ENCODE results near the gene AP2A2. TPM values are rescaled to one million over a fixed set of nuclear protein-coding genes. Genes with fewer than 3 reads are reported as not detected.
A peak's percentile ranks its signal among the peaks of the same experiment; 100 is the strongest.
"Not testable (repeated sequence)": the region's sequence is repeated elsewhere in the genome, so short reads cannot be mapped to it uniquely, and the experiment has no call there.

The AP2A2 gene
- total RNA-seq, 1 experiment from 2014 or later, result 47.1 TPM

DNA sequence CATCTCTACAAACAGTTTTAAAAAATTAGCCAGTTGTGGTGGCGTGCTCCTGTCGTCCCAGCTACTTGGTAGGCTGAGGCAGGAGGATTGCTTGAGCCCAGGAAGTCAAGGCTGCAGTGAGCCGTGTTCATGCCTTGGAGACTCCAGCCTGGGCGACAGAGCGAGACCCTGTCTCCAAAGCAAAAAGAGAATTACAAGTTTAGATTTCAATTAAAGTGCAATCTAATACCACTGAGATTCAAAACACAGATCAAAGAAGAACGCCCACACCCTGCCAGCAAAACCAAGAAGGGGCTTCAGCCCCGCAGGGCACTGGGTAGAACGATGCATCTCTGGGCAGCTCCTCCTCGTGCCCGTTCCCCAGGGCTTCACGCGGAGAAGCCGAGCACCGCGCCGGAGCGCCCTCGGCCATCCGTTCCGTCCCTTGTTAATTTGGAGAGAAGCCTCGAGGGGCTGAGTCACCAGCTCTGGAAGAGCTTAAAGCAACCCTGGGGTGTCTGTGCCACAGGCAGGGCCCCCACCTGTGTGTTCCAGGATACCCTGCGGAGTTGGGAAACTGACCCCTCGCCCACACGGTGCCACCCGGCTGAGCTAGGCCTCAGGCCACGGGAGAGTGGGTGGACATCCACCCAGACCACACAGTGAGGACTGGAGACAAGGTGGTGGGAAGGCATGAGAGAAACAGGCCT is 47.0 kb downstream of the AP2A2 start (continued):
- no peak for TF ChIP-seq TCF7 (CRISPR knock-in tag; IDR thresholded peaks at IDR 0.05; ENCODE audit: low read depth)
- no peak for TF ChIP-seq NFE2L1 (CRISPR knock-in tag; IDR thresholded peaks at IDR 0.05)
- TF ChIP-seq ZNF138 (CRISPR knock-in tag; conservative IDR thresholded peaks at IDR 0.05), result no peak

DNA sequence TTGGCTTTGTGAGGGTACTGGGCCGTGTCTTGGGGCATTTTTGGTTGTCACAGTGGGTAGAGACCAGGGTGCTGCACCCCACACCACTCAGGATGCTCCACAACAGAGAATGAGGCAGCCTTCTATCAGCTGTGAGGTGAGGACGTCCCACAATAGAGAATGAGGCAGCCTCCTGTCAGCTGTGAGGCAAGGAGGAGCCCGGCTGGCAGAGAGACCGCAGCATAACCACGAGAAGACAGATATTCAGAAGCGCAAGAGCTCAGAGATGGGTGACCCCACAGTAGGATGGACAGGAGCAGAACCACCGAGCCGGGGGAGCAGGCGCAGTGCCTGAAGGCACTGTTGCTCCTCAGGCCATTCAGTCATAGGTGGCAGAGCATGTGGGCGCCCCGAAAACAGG is 47.6 kb downstream of the AP2A2 start:
- no peak overlapping the region for H3K4me3 Mint-ChIP-seq
- no peaks in the 10 kb centered on the region for H3K27me3 Mint-ChIP-seq (ENCODE audit: low read depth)
- ATAC-seq (no peak), DNase-seq (ENCODE audit: low spot score) (no peak)
- ChIA-PET CTCF (interaction anchor here (4.2 kb wide), 1 partner anchor 28 kb away, joined by 29 read pairs; no protein-coding TSS in a partner anchor), POLR2A (no interaction called here)
- no peak for TF ChIP-seq GABPB1 (CRISPR knock-in tag; IDR thresholded peaks at IDR 0.05)
- TF ChIP-seq, protein P1, sequence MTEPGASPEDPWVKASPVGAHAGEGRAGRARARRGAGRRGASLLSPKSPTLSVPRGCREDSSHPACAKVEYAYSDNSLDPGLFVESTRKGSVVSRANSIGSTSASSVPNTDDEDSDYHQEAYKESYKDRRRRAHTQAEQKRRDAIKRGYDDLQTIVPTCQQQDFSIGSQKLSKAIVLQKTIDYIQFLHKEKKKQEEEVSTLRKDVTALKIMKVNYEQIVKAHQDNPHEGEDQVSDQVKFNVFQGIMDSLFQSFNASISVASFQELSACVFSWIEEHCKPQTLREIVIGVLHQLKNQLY (CRISPR knock-in tag; IDR thresholded peaks at IDR 0.05), result no peak
- no peak for TF ChIP-seq FOXK1 (CRISPR knock-in tag; IDR thresholded peaks at IDR 0.05)
- TF ChIP-seq, protein P2, sequence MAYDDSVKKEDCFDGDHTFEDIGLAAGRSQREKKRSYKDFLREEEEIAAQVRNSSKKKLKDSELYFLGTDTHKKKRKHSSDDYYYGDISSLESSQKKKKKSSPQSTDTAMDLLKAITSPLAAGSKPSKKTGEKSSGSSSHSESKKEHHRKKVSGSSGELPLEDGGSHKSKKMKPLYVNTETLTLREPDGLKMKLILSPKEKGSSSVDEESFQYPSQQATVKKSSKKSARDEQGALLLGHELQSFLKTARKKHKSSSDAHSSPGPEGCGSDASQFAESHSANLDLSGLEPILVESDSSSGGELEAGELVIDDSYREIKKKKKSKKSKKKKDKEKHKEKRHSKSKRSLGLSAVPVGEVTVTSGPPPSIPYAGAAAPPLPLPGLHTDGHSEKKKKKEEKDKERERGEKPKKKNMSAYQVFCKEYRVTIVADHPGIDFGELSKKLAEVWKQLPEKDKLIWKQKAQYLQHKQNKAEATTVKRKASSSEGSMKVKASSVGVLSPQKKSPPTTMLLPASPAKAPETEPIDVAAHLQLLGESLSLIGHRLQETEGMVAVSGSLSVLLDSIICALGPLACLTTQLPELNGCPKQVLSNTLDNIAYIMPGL (CRISPR knock-in tag; IDR thresholded peaks at IDR 0.05), result no peak
- TF ChIP-seq CREM (CRISPR knock-in tag; IDR thresholded peaks at IDR 0.05), result no peak
- peaks cover 27% of the 10 kb centered on the region for H3K36me3 Mint-ChIP-seq
- no peaks in the 10 kb centered on the region for H3K9me3 Mint-ChIP-seq
- H3K4me1 Mint-ChIP-seq, result peaks cover 9% of the 10 kb centered on the region
- peak overlapping the region; percentile 71; the same call in 1 of the 2 replicates for H3K27ac Mint-ChIP-seq

DNA sequence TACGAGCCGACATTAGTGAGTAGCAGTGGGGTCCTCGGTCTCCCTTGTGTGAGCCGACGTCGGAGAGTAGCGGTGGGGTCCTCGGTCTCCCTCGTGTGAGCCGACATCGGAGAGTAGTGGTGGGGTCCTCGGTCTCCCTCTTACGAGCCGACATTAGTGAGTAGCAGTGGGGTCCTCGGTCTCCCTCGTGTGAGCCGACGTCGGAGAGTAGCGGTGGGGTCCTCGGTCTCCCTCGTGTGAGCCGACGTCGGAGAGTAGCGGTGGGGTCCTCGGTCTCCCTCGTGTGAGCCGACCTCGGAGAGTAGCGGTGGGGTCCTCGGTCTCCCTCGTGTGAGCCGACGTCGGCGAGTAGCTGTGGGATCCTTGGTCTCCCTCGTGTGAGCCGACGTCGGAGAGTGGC is 49.7 kb downstream of the AP2A2 start:
- not testable (repeated sequence) for DNase-seq (ENCODE audit: low spot score); H3K27me3 Mint-ChIP-seq (ENCODE audit: low read depth); ATAC-seq; H3K9me3 Mint-ChIP-seq; H3K27ac Mint-ChIP-seq; H3K4me3 Mint-ChIP-seq
- Mint-ChIP-seq H3K36me3 (peaks cover 33% of the 10 kb centered on the region), H3K4me1 (peaks cover 12% of the 10 kb centered on the region)
- ChIA-PET POLR2A (interaction anchor here (1.2 kb wide), 1 partner anchor 64 kb away, joined by 4 read pairs; the partner anchor contains the start of gene CHID1), CTCF (interaction anchor here (0.6 to 4.2 kb wide), 14 partner anchors 20 to 81 kb away, joined by 3 to 29 read pairs (median 4); partner anchors contain the start of gene CHID1)

DNA sequence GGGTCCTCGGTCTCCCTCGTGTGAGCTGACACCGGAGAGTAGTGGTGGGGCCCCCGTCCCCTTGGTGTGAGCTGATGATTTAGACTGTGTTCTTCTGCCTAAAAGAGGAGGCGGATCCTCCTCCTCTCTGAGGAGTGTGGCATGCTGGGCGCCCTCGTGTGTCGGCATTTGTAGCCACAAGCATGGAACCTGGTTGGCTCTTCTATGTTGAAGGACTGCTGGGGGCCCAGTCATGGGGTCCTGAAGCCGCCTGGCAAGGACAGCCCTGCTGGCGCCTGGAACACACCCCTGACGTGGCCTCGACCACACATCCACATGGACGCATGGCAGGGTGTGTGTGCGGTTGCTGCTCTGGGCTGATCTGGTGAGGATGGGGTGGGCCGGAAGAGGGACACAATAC is 50.2 kb downstream of the AP2A2 start:
- CTCF ChIA-PET, result interaction anchor here (0.6 to 4.2 kb wide), 14 partner anchors 20 to 81 kb away, joined by 3 to 29 read pairs (median 4); partner anchors contain the start of gene CHID1
- Mint-ChIP-seq H3K4me3 (no peak overlapping the region), H3K36me3 (peaks cover 31% of the 10 kb centered on the region), H3K9me3 (no peaks in the 10 kb centered on the region), H3K27me3 (ENCODE audit: low read depth) (no peaks in the 10 kb centered on the region), H3K27ac (peak overlapping the region; percentile 68), H3K4me1 (peaks cover 12% of the 10 kb centered on the region)
- ATAC-seq (peak; percentile 89), DNase-seq (ENCODE audit: low spot score) (peak; percentile 72)
- TF ChIP-seq, protein P3, sequence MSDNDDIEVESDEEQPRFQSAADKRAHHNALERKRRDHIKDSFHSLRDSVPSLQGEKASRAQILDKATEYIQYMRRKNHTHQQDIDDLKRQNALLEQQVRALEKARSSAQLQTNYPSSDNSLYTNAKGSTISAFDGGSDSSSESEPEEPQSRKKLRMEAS (CRISPR knock-in tag; IDR thresholded peaks at IDR 0.05), result peak; percentile 43; the same call in 1 of the 2 replicates
- TF ChIP-seq, protein P4, sequence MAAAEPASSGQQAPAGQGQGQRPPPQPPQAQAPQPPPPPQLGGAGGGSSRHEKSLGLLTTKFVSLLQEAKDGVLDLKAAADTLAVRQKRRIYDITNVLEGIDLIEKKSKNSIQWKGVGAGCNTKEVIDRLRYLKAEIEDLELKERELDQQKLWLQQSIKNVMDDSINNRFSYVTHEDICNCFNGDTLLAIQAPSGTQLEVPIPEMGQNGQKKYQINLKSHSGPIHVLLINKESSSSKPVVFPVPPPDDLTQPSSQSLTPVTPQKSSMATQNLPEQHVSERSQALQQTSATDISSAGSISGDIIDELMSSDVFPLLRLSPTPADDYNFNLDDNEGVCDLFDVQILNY (CRISPR knock-in tag; IDR thresholded peaks at IDR 0.05), result no peak
- POLR2A ChIA-PET, result interaction anchor here (1.2 kb wide), 1 partner anchor 65 kb away, joined by 4 read pairs; the partner anchor contains the start of gene CHID1

DNA sequence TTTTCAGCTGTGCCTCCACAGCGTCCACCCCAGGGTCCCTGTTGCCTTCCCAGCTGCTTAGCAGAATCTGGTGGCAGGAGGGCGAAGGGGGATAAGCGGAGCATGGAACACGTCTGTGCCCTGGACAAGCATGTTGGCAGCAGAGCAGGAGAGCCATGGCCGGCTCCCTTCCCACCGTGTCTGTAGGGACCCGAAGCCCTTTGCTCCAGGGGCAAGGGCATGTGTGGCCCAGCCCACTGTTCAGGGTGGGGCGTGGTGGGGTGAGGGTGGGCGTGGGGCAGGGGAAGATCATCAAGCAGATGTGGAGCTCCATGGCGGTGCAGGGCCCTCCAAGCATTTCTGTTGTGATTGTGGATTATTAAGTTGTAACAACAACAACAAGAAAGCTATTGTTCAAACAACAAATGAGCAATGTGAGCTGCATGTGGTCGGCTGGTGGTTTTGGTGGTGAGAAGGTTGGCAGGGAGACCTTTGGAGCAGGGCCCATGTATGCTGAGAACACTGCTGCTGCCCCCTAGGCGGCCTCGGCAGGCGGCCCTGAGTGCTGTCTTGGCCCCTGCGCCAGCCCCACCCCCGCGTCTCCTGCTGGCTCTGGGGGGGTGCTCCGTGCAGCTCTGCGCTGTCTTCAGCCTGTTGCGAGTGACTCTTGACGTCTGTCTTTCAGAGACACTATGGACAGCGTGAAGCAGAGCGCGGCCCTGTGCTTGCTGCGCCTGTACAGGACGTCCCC is 50.9 kb downstream of the AP2A2 start:
- ChIA-PET POLR2A (interaction anchor here (1.2 kb wide), 1 partner anchor 65 kb away, joined by 4 read pairs; the partner anchor contains the start of gene CHID1), CTCF (interaction anchor here (1.0 to 4.2 kb wide), 5 partner anchors 31 to 82 kb away, joined by 4 to 29 read pairs (median 12); partner anchors contain the start of gene CHID1)
- H3K27me3 Mint-ChIP-seq (ENCODE audit: low read depth), result no peaks in the 10 kb centered on the region
- peak overlapping the region; percentile 65; the same call in 1 of the 2 replicates for H3K27ac Mint-ChIP-seq
- peaks cover 33% of the 10 kb centered on the region for H3K36me3 Mint-ChIP-seq
- ATAC-seq (no peak), DNase-seq (ENCODE audit: low spot score) (no peak)
- TF ChIP-seq, protein P5, sequence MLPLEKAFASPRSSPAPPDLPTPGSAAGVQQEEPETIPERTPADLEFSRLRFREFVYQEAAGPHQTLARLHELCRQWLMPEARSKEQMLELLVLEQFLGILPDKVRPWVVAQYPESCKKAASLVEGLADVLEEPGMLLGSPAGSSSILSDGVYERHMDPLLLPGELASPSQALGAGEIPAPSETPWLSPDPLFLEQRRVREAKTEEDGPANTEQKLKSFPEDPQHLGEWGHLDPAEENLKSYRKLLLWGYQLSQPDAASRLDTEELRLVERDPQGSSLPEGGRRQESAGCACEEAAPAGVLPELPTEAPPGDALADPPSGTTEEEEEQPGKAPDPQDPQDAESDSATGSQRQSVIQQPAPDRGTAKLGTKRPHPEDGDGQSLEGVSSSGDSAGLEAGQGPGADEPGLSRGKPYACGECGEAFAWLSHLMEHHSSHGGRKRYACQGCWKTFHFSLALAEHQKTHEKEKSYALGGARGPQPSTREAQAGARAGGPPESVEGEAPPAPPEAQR (CRISPR knock-in tag; IDR thresholded peaks at IDR 0.05), result no peak
- TF ChIP-seq SP1 (CRISPR knock-in tag; conservative IDR thresholded peaks at IDR 0.05) (no peak), SMAD3 (CRISPR knock-in tag; IDR thresholded peaks at IDR 0.05; ENCODE audit: borderline replicate concordance) (no peak), JUN (CRISPR knock-in tag; IDR thresholded peaks at IDR 0.05) (no peak)
- TF ChIP-seq, protein P6, sequence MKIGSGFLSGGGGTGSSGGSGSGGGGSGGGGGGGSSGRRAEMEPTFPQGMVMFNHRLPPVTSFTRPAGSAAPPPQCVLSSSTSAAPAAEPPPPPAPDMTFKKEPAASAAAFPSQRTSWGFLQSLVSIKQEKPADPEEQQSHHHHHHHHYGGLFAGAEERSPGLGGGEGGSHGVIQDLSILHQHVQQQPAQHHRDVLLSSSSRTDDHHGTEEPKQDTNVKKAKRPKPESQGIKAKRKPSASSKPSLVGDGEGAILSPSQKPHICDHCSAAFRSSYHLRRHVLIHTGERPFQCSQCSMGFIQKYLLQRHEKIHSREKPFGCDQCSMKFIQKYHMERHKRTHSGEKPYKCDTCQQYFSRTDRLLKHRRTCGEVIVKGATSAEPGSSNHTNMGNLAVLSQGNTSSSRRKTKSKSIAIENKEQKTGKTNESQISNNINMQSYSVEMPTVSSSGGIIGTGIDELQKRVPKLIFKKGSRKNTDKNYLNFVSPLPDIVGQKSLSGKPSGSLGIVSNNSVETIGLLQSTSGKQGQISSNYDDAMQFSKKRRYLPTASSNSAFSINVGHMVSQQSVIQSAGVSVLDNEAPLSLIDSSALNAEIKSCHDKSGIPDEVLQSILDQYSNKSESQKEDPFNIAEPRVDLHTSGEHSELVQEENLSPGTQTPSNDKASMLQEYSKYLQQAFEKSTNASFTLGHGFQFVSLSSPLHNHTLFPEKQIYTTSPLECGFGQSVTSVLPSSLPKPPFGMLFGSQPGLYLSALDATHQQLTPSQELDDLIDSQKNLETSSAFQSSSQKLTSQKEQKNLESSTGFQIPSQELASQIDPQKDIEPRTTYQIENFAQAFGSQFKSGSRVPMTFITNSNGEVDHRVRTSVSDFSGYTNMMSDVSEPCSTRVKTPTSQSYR (CRISPR knock-in tag; IDR thresholded peaks at IDR 0.05), result no peak
- H3K4me1 Mint-ChIP-seq, result peaks cover 12% of the 10 kb centered on the region
- H3K9me3 Mint-ChIP-seq, result no peaks in the 10 kb centered on the region
- H3K4me3 Mint-ChIP-seq, result no peak overlapping the region

Measured in WTC11 (cell line).